BLaER1 treated with 17β-estradiol and CSF1 and Interleukin-3, amounts not matched to agents 10 nM and 100 nM (cell line): ENCODE measurements around the gene CPA5.

Experiments used
- H3K27ac ChIP-seq, 11 experiments: shearing (Covaris generic); formaldehyde crosslinking; 2 replicates each; pipeline ENCODE4 v1.8.1; 2022
- H3K27me3 ChIP-seq, 11 experiments: shearing (Covaris generic); formaldehyde crosslinking; 2 replicates each; pipeline ENCODE4 v1.8.1; 2022
- H3K36me3 ChIP-seq, 11 experiments: shearing (Covaris generic); formaldehyde crosslinking; 2 replicates each; pipeline ENCODE4 v1.8.1; 2022
- H3K4me1 ChIP-seq, 10 experiments: shearing (Covaris generic); formaldehyde crosslinking; 2 replicates each; pipeline ENCODE4 v1.8.1; 2022
- H3K4me2 ChIP-seq, 11 experiments: shearing (Covaris generic); formaldehyde crosslinking; 2 replicates each; pipeline ENCODE4 v1.8.1; 2022
- H3K4me3 ChIP-seq, 10 experiments: shearing (Covaris generic); formaldehyde crosslinking; 2 replicates each; pipeline ENCODE4 v1.8.1; 2022
- H3K9ac ChIP-seq, 11 experiments: shearing (Covaris generic); formaldehyde crosslinking; 2 replicates each; pipeline ENCODE4 v1.8.1; 2022
- H3K9me3 ChIP-seq, 11 experiments: shearing (Covaris generic); formaldehyde crosslinking; replicated peaks in 1 of 11; 2 replicates each; pipeline ENCODE4 v1.8.1; 2022
- H4K20me1 ChIP-seq, 11 experiments: shearing (Covaris generic); formaldehyde crosslinking; 2 replicates each; pipeline ENCODE4 v1.8.1; 2022
- Cebpa-rat ChIP-seq, 11 experiments: shearing (Covaris generic); IDR thresholded peaks; 2 replicates each; pipeline ENCODE4 v1.8.1; 2022

The CPA5 gene

DNA sequence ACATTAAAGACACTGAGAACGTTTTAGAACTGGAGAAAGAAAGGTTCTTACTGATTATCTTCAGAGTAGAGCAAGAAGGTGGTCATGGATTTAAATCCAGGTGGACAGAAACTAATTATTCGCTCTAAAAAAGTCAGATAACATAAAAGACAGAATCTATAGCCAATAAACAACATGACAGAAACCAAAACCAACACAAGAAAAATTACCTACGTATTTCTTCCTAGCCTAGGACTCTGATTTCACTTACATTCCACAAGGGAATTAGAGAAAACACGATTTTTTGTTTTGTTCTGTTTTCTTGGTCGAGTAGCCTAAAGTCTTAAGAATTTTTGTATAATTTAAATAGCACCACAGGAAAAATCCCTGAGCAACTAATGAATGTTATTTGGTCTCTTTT, 50.8 kb downstream of the CPA5 start:
- Histone ChIP-seq H3K36me3 (peaks cover 20 to 39% (median 29%) of the 10 kb centered on the region in 11 experiments), H3K9ac (no peak overlapping the region), H3K4me2 (no peak overlapping the region), H3K9me3 (no peaks in the 10 kb centered on the region), H3K4me3 (no peak overlapping the region), H4K20me1 (no peaks in the 10 kb centered on the region), H3K27me3 (no peaks in the 10 kb centered on the region), H3K4me1 (peaks cover 15 to 27% (median 19%) of the 10 kb centered on the region in 10 experiments), H3K27ac (no peak overlapping the region)
- no peak for TF ChIP-seq Cebpa-rat (IDR thresholded peaks at IDR 0.05)

DNA sequence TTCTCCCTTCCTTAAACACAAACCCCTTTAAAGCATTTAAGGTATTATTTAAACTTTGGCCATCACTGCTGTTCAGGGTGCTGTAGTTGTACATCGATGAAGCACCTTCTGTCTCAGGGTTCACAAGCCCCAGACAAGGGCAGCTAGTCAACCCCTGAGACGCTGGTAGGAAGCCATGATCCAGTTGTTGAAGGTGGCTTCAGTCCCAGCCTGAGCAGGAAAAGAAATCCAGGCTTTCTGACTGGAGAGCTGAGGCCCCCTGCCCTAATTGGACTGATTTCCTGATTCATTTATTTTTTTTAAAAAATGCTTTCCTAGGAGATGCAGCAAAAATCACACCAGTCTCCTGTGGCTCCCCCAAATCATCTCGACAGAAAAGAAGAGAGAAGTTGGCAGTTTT, 51.5 kb downstream of the CPA5 start:
- H3K4me1 ChIP-seq: peaks cover 15 to 27% (median 19%) of the 10 kb centered on the region in 10 experiments
- H3K9ac ChIP-seq: no peak overlapping the region
- no peak overlapping the region for H3K4me2 ChIP-seq
- H4K20me1 ChIP-seq: no peaks in the 10 kb centered on the region
- no peaks in the 10 kb centered on the region for H3K9me3 ChIP-seq
- H3K27me3 ChIP-seq: no peaks in the 10 kb centered on the region
- TF ChIP-seq Cebpa-rat (IDR thresholded peaks at IDR 0.05): no peak
- peaks cover 27 to 46% (median 36%) of the 10 kb centered on the region in 11 experiments for H3K36me3 ChIP-seq
- no peak overlapping the region for H3K27ac ChIP-seq
- H3K4me3 ChIP-seq: no peak overlapping the region

GRCh38 chr7:130397051-130397757, 52.6 kb downstream of the CPA5 start:
- no peak overlapping the region for H3K4me2 ChIP-seq
- H4K20me1 ChIP-seq: no peaks in the 10 kb centered on the region
- peaks cover 15 to 27% (median 19%) of the 10 kb centered on the region in 10 experiments for H3K4me1 ChIP-seq
- H3K9ac ChIP-seq: no peak overlapping the region
- no peak for TF ChIP-seq Cebpa-rat (IDR thresholded peaks at IDR 0.05)
- H3K36me3 ChIP-seq: peaks cover 34 to 55% (median 44%) of the 10 kb centered on the region in 11 experiments
- no peaks in the 10 kb centered on the region for H3K9me3 ChIP-seq
- H3K27ac ChIP-seq: no peak overlapping the region
- no peaks in the 10 kb centered on the region for H3K27me3 ChIP-seq
- no peak overlapping the region for H3K4me3 ChIP-seq

GRCh38 chr7:130397758-130398073, 53.1 kb downstream of the CPA5 start:
- Histone ChIP-seq H3K4me1 (peaks cover 15 to 27% (median 19%) of the 10 kb centered on the region in 10 experiments), H3K9me3 (no peaks in the 10 kb centered on the region), H3K9ac (no peak overlapping the region), H3K27ac (no peak overlapping the region), H4K20me1 (no peaks in the 10 kb centered on the region), H3K36me3 (peaks cover 39 to 60% (median 49%) of the 10 kb centered on the region in 11 experiments), H3K4me3 (no peak overlapping the region), H3K27me3 (no peaks in the 10 kb centered on the region), H3K4me2 (no peak overlapping the region)
- TF ChIP-seq Cebpa-rat (IDR thresholded peaks at IDR 0.05): no peak

DNA sequence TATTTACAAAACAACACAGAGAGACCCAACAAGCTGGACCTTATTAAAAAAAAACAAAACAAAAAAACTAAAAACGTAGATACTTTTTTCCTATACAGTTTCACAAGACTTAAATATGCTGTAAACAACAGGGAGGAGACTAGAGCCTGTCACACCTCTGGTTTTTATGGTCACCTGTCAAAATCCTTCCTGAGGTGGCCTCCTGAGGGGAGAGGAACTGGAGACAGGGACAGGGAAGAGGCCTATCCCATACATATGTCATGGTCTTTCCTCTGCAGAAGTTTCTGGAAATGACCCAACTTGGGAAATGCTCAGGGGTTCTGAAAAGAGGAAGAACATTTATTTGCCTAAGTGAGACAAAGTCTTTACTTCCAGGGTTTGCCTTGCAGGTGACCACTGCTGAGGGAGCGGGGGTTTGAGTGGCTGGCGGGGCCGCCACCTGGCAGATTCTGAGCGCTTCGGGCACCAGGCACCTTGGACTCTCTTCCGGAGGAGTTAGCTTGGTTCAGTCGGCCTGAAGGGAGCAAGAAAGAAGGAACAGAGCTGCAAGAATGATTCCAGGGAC, 54.0 kb downstream of the CPA5 start:
- Histone ChIP-seq H3K4me1 (peaks cover 12 to 21% (median 13%) of the 10 kb centered on the region in 10 experiments), H3K4me3 (no peak overlapping the region), H4K20me1 (no peaks in the 10 kb centered on the region), H3K27ac (no peak overlapping the region), H3K27me3 (no peaks in the 10 kb centered on the region), H3K36me3 (peaks cover 48 to 69% (median 57%) of the 10 kb centered on the region in 11 experiments), H3K9ac (no peak overlapping the region), H3K4me2 (no peak overlapping the region), H3K9me3 (no peaks in the 10 kb centered on the region)
- no peak for TF ChIP-seq Cebpa-rat (IDR thresholded peaks at IDR 0.05)

- Histone ChIP-seq H3K9me3 (no peaks in the 10 kb centered on the region), H3K27ac (no peak overlapping the region), H3K9ac (no peak overlapping the region), H3K36me3 (peaks cover 56 to 85% (median 68%) of the 10 kb centered on the region in 11 experiments), H3K4me1 (peaks cover 0 to 9% (median 0%) of the 10 kb centered on the region in 10 experiments; a peak in 4 of 20 replicates), H3K4me2 (no peak overlapping the region), H4K20me1 (no peaks in the 10 kb centered on the region), H3K27me3 (no peaks in the 10 kb centered on the region), H3K4me3 (no peak overlapping the region)
- TF ChIP-seq Cebpa-rat (IDR thresholded peaks at IDR 0.05): no peak
Observed at GRCh38 chr7:130400120-130400572, 55.5 kb downstream of the CPA5 start.

- no peak overlapping the region for H3K4me3 ChIP-seq
- H3K9me3 ChIP-seq: no peaks in the 10 kb centered on the region
- no peak overlapping the region for H3K27ac ChIP-seq
- H3K4me1 ChIP-seq: peaks cover 0 to 9% (median 0%) of the 10 kb centered on the region in 10 experiments; a peak in 4 of 20 replicates
- no peaks in the 10 kb centered on the region for H4K20me1 ChIP-seq
- TF ChIP-seq Cebpa-rat (IDR thresholded peaks at IDR 0.05): no peak
- no peak overlapping the region for H3K4me2 ChIP-seq
- peaks cover 56 to 85% (median 68%) of the 10 kb centered on the region in 11 experiments for H3K36me3 ChIP-seq
- H3K27me3 ChIP-seq: no peaks in the 10 kb centered on the region
- H3K9ac ChIP-seq: no peak overlapping the region
Observed at GRCh38 chr7:130401101-130401500, 56.5 kb downstream of the CPA5 start.

GRCh38 chr7:130401578-130401977, 57.0 kb downstream of the CPA5 start:
- H3K4me3 ChIP-seq: no peak overlapping the region
- no peak overlapping the region for H3K27ac ChIP-seq
- H3K9ac ChIP-seq: no peak overlapping the region
- no peaks in the 10 kb centered on the region for H3K9me3 ChIP-seq
- H3K4me1 ChIP-seq: peaks cover 0 to 9% (median 0%) of the 10 kb centered on the region in 10 experiments; a peak in 4 of 20 replicates
- H3K36me3 ChIP-seq: peaks cover 56 to 85% (median 68%) of the 10 kb centered on the region in 11 experiments
- TF ChIP-seq Cebpa-rat (IDR thresholded peaks at IDR 0.05): no peak
- H4K20me1 ChIP-seq: no peaks in the 10 kb centered on the region
- H3K27me3 ChIP-seq: no peaks in the 10 kb centered on the region
- H3K4me2 ChIP-seq: no peak overlapping the region

DNA sequence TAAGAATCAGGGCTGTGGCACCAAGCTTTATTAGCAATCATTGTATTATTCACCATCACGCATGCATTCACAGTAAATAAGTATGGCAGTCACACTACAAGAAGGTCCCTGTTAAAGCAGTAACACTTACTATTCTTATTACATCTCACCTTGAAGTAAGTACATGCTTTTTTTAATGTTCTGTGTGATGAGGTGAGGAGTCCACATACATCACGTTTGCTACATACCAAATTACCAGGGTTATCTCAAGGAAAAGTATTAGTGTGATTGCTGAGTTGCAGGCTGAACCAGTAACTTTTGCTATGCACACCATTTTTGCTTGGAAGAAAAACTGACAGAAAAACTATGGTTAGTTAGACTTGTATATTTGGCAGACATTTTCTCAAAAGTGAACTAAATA, 60.4 kb downstream of the CPA5 start:
- no peak for TF ChIP-seq Cebpa-rat (IDR thresholded peaks at IDR 0.05)
- no peaks in the 10 kb centered on the region for H4K20me1 ChIP-seq
- no peaks in the 10 kb centered on the region for H3K4me1 ChIP-seq

More for the DNA sequence above, 60.4 kb downstream of the CPA5 start:
- H3K4me3 ChIP-seq: no peak overlapping the region
- H3K4me2 ChIP-seq: no peak overlapping the region
- H3K27ac ChIP-seq: no peak overlapping the region
- peaks cover 38 to 62% (median 48%) of the 10 kb centered on the region in 11 experiments for H3K36me3 ChIP-seq
- no peak overlapping the region for H3K9ac ChIP-seq
- H3K27me3 ChIP-seq: no peaks in the 10 kb centered on the region
- H3K9me3 ChIP-seq: no peaks in the 10 kb centered on the region
